Measurements from ENCODE around the gene PMM1.

Gene PMM1

DNA sequence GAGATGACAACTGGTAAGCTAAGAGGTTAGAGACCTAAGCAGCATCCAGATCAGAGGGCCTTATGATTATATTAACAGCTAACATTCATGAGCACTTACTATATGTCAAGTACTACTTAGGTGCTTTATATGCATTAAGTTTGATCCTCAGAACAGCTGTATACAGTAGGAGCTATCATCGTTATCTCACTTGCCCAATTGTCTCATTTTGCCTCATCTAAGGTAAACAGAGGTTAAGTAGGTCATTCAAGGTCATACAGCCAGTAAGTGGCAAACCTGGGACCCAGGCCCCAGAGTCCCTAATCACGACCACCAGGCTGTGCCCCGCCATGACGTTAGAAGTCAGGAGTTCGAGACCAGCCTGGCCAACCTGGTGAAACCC, 40.8 kb downstream of the PMM1 start:
- no peak for DNase-seq (ENCODE audit: low read depth)
- Histone ChIP-seq H3K36me3 (ENCODE audit: control insufficient read depth, insufficient read depth, low read length, severe bottlenecking) (no peaks in the 10 kb centered on the region), H3K27me3 (replicated peaks; ENCODE audit: control insufficient read depth, insufficient read depth, low read length) (no peaks in the 10 kb centered on the region), H3K9me3 (ENCODE audit: control insufficient read depth, low read length) (no peaks in the 10 kb centered on the region), H3K9ac (ENCODE audit: low read length) (no peak overlapping the region), H3K4me3 (ENCODE audit: low read length) (no peak overlapping the region), H3K4me1 (ENCODE audit: control insufficient read depth, insufficient read depth, low read length) (peaks cover 6% of the 10 kb centered on the region)

DNA sequence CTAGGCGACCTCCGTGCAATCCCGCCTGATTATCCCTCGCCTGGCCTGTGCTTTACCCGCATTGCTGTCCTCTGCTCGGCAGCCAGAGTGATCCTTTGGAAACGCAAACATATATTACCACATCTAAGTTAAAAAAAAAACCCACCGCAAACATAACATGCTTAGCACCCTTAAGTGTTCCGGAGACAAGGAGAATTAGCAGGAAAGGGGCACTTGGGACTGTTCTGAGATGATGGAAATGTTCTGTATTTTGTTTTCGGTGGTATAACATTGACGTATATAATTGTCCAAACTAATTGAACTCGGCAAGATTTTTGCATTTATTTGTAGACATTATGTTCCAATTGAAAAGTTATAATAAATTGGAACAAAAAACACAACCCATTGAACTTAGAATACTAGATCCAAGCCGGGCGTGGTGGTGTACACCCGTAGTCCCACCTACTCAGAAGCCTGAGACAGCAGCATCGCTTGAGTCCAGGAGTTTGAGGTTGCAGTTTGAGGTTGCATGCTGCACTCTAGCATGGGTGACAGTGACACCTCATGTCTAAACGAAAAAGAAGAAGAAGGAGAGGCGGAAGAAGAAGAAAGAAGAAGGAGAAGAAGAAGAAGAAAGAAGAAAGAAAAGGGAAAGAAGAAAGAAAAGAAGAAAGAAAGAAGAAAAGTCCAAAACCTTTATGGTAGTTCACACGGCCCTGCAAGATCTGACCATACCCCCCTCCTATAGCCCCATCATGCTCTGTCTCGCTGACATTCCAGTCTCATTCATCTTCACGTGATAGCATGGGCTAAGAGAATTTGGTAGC, 44.8 kb downstream of the PMM1 start:
- peak overlapping the region; percentile 84 for H3K9ac ChIP-seq (ENCODE audit: low read length)
- H3K36me3 ChIP-seq (ENCODE audit: control insufficient read depth, insufficient read depth, low read length, severe bottlenecking): no peaks in the 10 kb centered on the region
- H3K9me3 ChIP-seq (ENCODE audit: control insufficient read depth, low read length): no peaks in the 10 kb centered on the region
- no peak for DNase-seq (ENCODE audit: low read depth)
- H3K4me1 ChIP-seq (ENCODE audit: control insufficient read depth, insufficient read depth, low read length): peaks cover 31% of the 10 kb centered on the region
- no peaks in the 10 kb centered on the region for H3K27me3 ChIP-seq (replicated peaks; ENCODE audit: control insufficient read depth, insufficient read depth, low read length)
- peak overlapping the region; percentile 91 for H3K4me3 ChIP-seq (ENCODE audit: low read length)

DNA sequence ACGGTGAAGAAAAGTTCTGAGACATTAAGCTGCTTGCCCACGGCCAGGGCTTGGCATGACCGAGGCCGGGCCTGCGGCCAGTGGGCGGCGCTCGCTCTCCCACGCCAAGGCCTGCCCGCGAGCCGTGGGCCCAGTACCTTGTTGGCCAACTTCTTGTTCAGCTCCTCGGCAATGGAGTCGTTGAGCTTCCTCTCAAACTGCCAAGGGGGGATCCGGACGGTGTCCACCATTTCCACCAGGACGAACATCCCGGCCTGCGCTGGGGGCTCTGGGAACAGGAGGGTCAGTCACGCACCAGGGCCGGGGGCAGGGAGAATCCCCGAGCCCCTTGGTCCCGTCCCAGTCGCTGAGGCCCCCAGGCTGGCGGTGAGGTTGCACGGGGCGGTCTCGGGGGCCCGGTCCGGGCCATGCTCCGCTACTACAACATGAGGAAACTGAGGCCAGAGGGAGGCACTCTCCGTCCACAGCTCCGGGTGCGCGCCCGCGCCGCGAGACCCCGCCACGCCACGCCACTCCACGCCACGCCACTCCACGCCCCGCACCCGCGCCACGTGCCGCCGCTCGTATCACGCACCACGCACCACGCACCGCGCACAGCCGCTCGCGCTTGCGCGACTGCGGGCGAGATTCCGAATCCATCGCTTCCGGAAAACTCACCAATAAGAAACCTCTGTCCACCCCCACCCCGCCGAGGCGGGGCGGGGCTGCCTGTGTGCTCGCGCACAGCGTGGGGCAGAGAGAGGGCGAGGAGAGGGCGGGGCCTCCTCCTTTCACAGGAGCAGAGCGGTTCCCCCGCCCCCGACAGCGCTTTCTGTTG, 45.6 kb downstream of the PMM1 start, which contains the start of gene POLR3H:
TSS of gene POLR3H (minus strand) at position 617 of the 817 bp plus-strand sequence. CDS start at position 248, 369 bp downstream.
- H3K4me1 ChIP-seq (ENCODE audit: control insufficient read depth, insufficient read depth, low read length): peaks cover 39% of the 10 kb centered on the region
- H3K4me3 ChIP-seq (ENCODE audit: low read length): peak within 1 kb of the TSS; percentile 91
- DNase-seq (ENCODE audit: low read depth): peak; percentile 99
- peak within 1 kb of the TSS; percentile 97 for H3K9ac ChIP-seq (ENCODE audit: low read length)
- no peaks in the 10 kb centered on the region for H3K36me3 ChIP-seq (ENCODE audit: control insufficient read depth, insufficient read depth, low read length, severe bottlenecking)
- H3K27me3 ChIP-seq (replicated peaks; ENCODE audit: control insufficient read depth, insufficient read depth, low read length): no peaks in the 10 kb centered on the region
- no peaks in the 10 kb centered on the region for H3K9me3 ChIP-seq (ENCODE audit: control insufficient read depth, low read length)

DNA sequence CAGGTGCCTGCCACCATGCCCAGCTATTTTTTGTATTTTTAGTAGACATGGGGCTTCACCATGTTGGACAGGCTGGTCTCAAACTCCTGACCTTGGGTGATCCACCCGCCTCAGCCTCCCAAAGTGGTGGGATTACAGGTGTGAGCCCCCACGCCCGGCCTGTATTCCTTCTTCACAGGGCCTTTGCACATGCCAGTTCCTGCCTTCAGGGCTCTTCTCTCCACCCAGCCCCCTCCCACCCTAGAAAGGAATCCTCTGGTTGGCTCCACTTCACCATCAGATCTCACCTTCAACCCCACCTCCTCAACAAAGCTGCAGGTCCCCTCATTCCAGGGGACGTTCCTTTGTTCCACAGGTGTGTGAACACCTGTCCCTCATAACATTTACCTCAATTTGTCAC, 47.4 kb downstream of the PMM1 start:
- Histone ChIP-seq H3K36me3 (ENCODE audit: control insufficient read depth, insufficient read depth, low read length, severe bottlenecking) (no peaks in the 10 kb centered on the region), H3K4me1 (ENCODE audit: control insufficient read depth, insufficient read depth, low read length) (peaks cover 42% of the 10 kb centered on the region), H3K27me3 (replicated peaks; ENCODE audit: control insufficient read depth, insufficient read depth, low read length) (no peaks in the 10 kb centered on the region), H3K4me3 (ENCODE audit: low read length) (peak overlapping the region; percentile 91), H3K9me3 (ENCODE audit: control insufficient read depth, low read length) (no peaks in the 10 kb centered on the region), H3K9ac (ENCODE audit: low read length) (no peak overlapping the region)
- DNase-seq (ENCODE audit: low read depth): no peak

DNA sequence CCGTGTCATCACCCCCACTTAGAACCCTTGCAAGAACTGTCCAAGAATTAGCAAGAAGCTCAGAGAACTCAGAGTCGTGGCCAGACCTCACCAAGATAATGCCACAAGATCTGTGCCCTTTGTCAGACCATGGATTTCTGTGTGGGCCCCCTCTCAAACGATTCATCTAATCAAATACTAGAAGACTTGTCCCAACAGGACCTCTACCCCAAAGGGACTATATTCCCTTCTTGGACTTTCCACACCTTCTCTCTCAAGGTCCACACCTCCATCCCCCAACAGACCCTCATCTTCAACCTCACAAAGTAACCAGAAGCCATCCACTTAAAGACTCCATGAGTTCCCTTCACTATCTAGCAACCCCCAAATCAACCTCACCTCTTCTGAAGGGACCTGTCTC, 48.2 kb downstream of the PMM1 start:
- peak overlapping the region; percentile 26 for H3K4me3 ChIP-seq (ENCODE audit: low read length)
- DNase-seq (ENCODE audit: low read depth): no peak
- peak overlapping the region; percentile 36 for H3K9ac ChIP-seq (ENCODE audit: low read length)
- H3K4me1 ChIP-seq (ENCODE audit: control insufficient read depth, insufficient read depth, low read length): peaks cover 42% of the 10 kb centered on the region
- no peaks in the 10 kb centered on the region for H3K9me3 ChIP-seq (ENCODE audit: control insufficient read depth, low read length)
- H3K36me3 ChIP-seq (ENCODE audit: control insufficient read depth, insufficient read depth, low read length, severe bottlenecking): no peaks in the 10 kb centered on the region
- H3K27me3 ChIP-seq (replicated peaks; ENCODE audit: control insufficient read depth, insufficient read depth, low read length): no peaks in the 10 kb centered on the region

DNA sequence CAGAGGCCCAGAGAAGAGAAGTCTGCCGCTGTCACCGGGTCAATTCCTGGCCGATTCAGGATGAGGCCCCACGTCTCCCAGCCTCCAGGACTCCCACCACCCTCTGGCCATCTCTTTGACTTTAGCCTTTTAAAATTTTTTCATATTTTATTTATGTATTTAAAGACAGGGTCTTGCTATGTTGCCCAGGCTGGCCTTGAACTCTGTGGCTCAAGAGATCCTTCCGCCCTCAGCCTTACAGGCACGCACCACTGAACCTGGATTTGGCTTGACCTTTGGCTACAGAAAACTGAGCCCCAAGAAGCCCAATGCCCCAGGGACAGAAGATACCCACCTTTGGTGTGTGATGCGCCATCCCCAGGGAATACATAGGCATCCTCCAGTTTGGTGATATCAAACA, 49.3 kb downstream of the PMM1 start:
- Histone ChIP-seq H3K36me3 (ENCODE audit: control insufficient read depth, insufficient read depth, low read length, severe bottlenecking) (no peaks in the 10 kb centered on the region), H3K9me3 (ENCODE audit: control insufficient read depth, low read length) (no peaks in the 10 kb centered on the region), H3K4me1 (ENCODE audit: control insufficient read depth, insufficient read depth, low read length) (peaks cover 42% of the 10 kb centered on the region), H3K4me3 (ENCODE audit: low read length) (no peak overlapping the region), H3K9ac (ENCODE audit: low read length) (peak overlapping the region; percentile 62), H3K27me3 (replicated peaks; ENCODE audit: control insufficient read depth, insufficient read depth, low read length) (no peaks in the 10 kb centered on the region)
- DNase-seq (ENCODE audit: low read depth): no peak

DNA sequence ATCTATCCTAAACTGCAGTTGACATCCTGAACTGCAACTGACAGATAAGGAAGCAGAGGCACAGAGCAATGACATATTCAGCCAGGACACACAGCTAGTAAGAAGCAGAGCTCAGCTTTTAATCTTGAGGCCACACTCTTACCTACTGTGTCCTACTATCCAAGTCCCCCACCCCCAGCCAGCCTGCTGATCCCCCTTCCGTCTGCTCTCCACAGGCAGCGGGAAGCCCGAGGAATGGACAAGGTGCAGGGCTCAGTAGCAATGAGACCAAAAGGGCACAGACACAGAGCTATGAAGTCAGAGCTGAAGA, 49.7 kb downstream of the PMM1 start:
- Histone ChIP-seq H3K27me3 (replicated peaks; ENCODE audit: control insufficient read depth, insufficient read depth, low read length) (no peaks in the 10 kb centered on the region), H3K36me3 (ENCODE audit: control insufficient read depth, insufficient read depth, low read length, severe bottlenecking) (no peaks in the 10 kb centered on the region), H3K4me3 (ENCODE audit: low read length) (no peak overlapping the region), H3K9ac (ENCODE audit: low read length) (peak overlapping the region; percentile 62), H3K4me1 (ENCODE audit: control insufficient read depth, insufficient read depth, low read length) (peaks cover 40% of the 10 kb centered on the region), H3K9me3 (ENCODE audit: control insufficient read depth, low read length) (no peaks in the 10 kb centered on the region)
- DNase-seq (ENCODE audit: low read depth): no peak

DNA sequence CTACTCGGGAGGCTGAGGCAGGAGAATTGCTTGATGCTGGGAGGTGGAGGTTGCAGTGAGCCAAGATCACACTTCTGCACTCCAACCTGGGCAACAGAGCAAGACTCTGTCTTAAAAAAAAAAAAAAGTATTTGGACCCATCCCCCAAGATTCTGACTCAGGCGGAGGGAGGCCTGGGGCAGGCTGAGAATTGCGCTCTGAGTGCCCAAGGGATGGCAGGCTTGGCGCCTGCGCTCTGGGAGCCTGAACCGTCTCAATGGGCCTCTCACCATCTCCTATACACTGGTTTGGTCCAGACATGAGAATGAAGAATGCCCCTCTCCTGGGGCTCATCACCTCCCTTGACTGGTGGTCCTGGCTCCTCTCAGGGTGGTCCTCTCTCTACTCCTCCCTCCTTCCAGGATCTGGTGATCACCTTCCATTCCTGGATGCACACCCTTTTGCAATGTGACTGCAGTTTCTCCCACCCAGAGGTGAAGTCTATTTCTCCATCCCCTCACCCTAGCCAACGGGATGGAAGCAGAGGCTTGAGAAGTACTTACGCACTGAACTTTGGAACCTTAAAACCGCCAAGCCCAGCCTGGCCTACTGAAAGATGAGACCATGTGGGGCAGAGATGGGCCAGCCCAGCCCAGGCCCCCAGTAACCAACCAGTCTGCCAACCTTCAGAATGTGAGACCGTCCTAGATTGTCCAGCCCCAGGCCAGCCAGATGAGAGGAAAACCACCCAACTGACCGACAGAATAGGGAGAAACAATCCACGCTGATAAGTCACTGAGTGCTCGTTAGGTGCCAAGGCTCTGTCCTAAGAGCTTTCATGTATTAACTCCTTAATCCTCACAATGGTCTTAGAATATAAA, 50.3 kb downstream of the PMM1 start:
- Histone ChIP-seq H3K9ac (ENCODE audit: low read length) (peak overlapping the region; percentile 62), H3K9me3 (ENCODE audit: control insufficient read depth, low read length) (no peaks in the 10 kb centered on the region)

DNA sequence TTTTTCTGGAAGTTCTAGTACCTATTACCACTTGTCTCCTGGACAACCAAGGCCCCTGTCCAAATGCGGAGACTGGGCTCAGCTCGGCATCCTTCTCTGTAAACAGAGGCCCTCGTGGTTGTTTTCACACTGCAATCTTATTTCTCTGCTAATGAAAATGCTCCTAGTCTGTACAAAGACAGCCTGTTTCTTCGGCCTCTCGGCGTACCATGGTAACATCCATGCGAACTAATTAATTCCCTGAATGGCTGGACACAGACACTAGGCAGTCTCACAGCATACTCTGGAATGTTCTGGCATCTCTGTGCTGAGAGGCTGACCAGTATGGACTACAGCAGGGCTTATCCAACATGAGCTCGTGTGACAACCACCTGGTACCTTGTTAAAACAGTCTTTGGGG, 51.1 kb downstream of the PMM1 start:
- no peak overlapping the region for H3K4me3 ChIP-seq (ENCODE audit: low read length)
- H3K4me1 ChIP-seq (ENCODE audit: control insufficient read depth, insufficient read depth, low read length): peaks cover 36% of the 10 kb centered on the region
- no peak overlapping the region for H3K9ac ChIP-seq (ENCODE audit: low read length)
- H3K36me3 ChIP-seq (ENCODE audit: control insufficient read depth, insufficient read depth, low read length, severe bottlenecking): peaks cover 6% of the 10 kb centered on the region
- no peaks in the 10 kb centered on the region for H3K27me3 ChIP-seq (replicated peaks; ENCODE audit: control insufficient read depth, insufficient read depth, low read length)
- no peak for DNase-seq (ENCODE audit: low read depth)
- no peaks in the 10 kb centered on the region for H3K9me3 ChIP-seq (ENCODE audit: control insufficient read depth, low read length)

More for the DNA sequence above, 50.3 kb downstream of the PMM1 start:
- Histone ChIP-seq H3K4me3 (ENCODE audit: low read length) (peak overlapping the region; percentile 6), H3K36me3 (ENCODE audit: control insufficient read depth, insufficient read depth, low read length, severe bottlenecking) (peaks cover under 1% of the 10 kb centered on the region), H3K27me3 (replicated peaks; ENCODE audit: control insufficient read depth, insufficient read depth, low read length) (no peaks in the 10 kb centered on the region), H3K4me1 (ENCODE audit: control insufficient read depth, insufficient read depth, low read length) (peaks cover 36% of the 10 kb centered on the region)
- DNase-seq (ENCODE audit: low read depth): no peak

DNA sequence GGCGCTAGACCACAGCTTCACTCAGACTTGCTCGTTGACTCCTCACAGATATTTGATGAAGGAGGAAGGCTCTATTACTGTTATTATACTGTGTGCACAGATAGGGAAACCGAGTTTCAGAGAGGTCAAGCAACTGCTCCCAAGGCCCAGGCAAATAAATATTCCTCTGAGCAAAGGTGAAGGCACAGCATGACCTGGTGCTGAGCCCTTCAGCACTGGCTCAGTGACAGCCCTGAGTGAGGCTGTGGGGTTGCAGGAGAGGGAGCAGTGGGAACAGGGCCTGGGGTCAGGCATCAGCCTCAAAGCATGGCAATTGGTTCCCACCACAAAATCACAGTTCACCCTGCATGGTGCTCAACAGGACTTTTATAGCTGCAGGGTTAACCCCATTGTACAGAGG, 52.4 kb downstream of the PMM1 start:
- no peaks in the 10 kb centered on the region for H3K9me3 ChIP-seq (ENCODE audit: control insufficient read depth, low read length)
- H3K27me3 ChIP-seq (replicated peaks; ENCODE audit: control insufficient read depth, insufficient read depth, low read length): no peaks in the 10 kb centered on the region
- DNase-seq (ENCODE audit: low read depth): no peak
- no peak overlapping the region for H3K4me3 ChIP-seq (ENCODE audit: low read length)
- H3K9ac ChIP-seq (ENCODE audit: low read length): no peak overlapping the region
- peaks cover 10% of the 10 kb centered on the region for H3K36me3 ChIP-seq (ENCODE audit: control insufficient read depth, insufficient read depth, low read length, severe bottlenecking)
- H3K4me1 ChIP-seq (ENCODE audit: control insufficient read depth, insufficient read depth, low read length): peaks cover 29% of the 10 kb centered on the region

DNA sequence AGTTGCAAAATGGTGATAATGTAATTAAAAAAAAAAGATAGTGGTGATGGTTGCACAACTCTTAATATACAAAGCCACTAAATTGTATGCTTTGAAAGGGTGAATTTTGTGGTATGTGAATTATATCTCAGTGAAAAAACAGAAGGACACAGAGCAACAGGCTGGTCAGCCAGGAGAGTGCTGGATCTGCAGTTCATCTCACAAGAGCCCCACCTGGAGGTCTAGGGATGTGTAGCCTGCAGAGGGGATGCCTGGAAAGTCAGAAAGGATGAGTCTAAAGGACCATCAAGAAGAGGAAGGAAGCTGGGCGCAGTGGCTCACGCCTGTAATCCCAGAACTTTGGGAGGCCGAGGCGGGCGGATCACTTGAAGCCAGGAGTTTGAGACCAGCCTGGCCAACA, 54.4 kb downstream of the PMM1 start:
- peaks cover 29% of the 10 kb centered on the region for H3K36me3 ChIP-seq (ENCODE audit: control insufficient read depth, insufficient read depth, low read length, severe bottlenecking)

More for the DNA sequence above, 54.4 kb downstream of the PMM1 start:
- no peak overlapping the region for H3K9ac ChIP-seq (ENCODE audit: low read length)
- no peak for DNase-seq (ENCODE audit: low read depth)
- no peak overlapping the region for H3K4me3 ChIP-seq (ENCODE audit: low read length)
- H3K4me1 ChIP-seq (ENCODE audit: control insufficient read depth, insufficient read depth, low read length): peaks cover 14% of the 10 kb centered on the region
- no peaks in the 10 kb centered on the region for H3K9me3 ChIP-seq (ENCODE audit: control insufficient read depth, low read length)
- H3K27me3 ChIP-seq (replicated peaks; ENCODE audit: control insufficient read depth, insufficient read depth, low read length): no peaks in the 10 kb centered on the region

Measured in adipocyte (in vitro differentiated cells).